HG03103 (cell line): ENCODE results near the gene ELMOD1.

Source experiments
- ATAC-seq: cut with Tn5 transposase; IDR thresholded peaks from one replicate; pipeline ENCODE4 v1.9.1; 2021; ENCODE audit warnings: low read depth; ENCODE audit not compliant: unreplicated experiment

Gene ELMOD1

DNA sequence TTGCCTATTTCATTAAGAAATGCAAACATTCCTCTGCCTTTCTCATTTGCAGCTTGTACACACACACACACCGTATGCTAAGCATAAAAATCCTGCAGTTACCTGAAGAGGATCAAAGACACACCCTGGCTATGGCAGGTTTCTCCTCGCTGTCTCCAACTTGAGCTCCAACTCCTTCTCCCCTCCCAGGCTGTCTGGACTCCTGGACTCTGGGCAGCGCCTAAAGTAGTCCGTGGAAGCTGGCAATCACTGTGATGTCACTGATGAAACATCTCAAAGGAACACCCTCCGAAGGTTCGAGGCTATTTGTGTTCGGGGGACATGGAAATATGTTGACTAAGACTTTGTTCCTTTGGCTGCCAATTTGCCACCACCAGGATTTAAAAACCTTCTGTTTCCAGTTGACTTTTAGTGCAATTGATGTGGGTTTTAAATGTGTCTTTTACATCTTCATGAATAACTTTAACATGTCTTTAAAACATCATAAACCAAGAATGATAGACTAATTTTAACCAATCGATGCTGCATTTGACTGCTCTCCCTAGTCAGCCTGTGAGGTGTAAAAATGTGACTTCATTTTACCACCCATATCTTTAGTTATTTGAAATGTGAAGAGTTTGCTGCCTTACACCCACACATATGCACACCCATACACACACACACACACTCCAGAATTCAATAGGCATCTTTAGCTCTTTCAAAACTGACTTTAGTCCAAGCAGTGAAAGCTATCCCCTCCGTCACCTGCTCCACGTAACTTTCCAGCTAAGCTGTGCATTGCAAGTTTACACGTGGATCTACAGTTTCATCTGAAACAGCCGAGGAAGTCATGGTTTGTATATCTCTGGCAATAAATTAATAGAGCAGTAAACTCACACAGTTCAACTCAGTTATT is 121.2 kb downstream of the ELMOD1 start, which contains the start of gene SLN:
SLN (minus strand) TSS at position 196 of the 895 bp plus-strand sequence.
- ATAC-seq, result no peak

DNA sequence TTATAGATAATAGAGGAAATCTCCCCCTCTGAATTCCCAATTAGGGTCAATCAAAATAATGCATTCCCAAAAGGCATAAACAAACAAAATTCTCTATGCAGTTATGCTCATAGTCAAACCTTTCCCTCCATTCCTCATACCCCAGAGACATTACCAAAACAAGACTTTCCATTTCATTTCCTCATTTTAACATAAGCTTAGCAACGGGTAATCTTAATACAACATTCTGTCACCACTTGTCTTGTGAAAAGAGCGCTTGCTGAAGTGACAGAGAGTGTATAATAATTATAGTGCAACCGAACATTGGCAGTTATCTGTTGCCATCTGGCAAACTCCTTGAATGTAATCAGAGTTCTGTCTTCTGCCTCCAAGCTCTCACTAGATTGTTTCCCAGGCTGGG is 122.1 kb downstream of the ELMOD1 start:
- no peak for ATAC-seq
